ENCODE results near the gene RLN3. TPM values are rescaled to one million over a fixed set of nuclear protein-coding genes. Genes with fewer than 3 reads are reported as not detected.

The RLN3 gene
- total RNA-seq, 1 donor from 2014 or later, result not detected

DNA sequence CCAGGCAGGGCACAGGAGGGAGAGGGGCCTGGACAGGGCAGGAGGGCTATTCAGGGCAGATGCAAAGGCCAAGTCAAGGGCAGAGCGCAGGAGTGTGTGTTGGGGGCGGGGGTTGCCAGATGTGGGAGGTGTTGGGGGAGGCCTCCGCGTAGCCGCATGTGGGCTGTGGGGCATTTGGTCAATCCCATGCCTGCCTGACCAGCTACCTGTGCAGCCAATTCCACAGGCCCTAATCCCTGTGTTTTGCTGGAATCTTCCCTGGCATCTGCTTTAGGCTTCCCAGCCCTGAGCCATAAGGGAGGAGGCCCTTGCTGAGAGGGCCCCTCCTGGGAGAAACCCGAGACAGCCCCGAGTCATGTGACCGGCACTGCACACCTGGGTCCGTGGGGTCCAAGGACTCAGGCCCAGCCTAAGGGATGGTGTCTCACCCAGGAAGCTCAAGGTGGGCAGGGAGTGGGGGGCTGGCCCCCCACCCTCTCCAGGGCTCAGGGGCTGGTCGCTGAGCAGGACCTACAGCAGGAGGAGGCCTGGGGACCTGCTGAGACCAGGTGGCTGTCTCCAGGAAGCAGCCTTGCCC, 42.1 kb upstream of the RLN3 start:
- Mint-ChIP-seq H3K27me3 (ENCODE audit: low read depth) (no peaks in the 10 kb centered on the region), H3K27ac (peak overlapping the region; percentile 95), H3K36me3 (ENCODE audit: low read depth) (peaks cover 18% of the 10 kb centered on the region), H3K9me3 (no peaks in the 10 kb centered on the region), H3K4me1 (ENCODE audit: low read depth) (peaks cover 31% of the 10 kb centered on the region), H3K4me3 (ENCODE audit: low read depth) (peak overlapping the region; percentile 24)
- no peak for DNase-seq (ENCODE audit: low spot score)
- intact Hi-C loops (cut with micrococcal nuclease), result loop anchor here (1.0 kb wide), 2 partner anchors 20 to 46 kb away; partner anchors contain the start of gene RFX1

DNA sequence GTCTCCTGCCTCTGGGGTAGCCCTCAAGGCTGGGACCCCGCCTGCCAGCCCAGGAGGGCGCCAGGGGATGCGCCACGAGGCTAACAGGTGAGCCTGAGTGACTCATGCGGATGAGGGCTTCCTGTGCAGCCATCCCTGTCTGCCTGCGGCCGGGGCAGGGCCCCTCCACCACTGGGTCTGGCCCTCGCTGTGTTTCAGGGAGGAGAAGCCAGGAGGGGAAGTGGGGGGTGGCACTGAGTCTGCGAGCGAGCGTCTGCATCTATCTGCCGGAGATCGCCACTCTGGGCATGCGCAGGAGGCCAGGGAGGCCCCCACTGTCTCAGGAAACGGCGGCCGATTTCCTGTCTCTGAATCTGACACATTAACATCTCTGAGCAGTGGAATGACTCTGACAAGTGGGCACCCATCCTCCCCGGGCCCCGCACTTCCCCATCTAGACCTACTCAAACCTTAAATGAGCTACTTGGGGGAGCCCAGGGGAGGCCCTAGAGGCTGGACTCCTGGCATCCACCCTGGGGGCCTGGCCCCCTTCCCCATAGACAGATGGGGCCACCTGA, 41.5 kb upstream of the RLN3 start:
- H3K36me3 Mint-ChIP-seq (ENCODE audit: low read depth), result peaks cover 23% of the 10 kb centered on the region
- peak overlapping the region; percentile 60 for H3K4me3 Mint-ChIP-seq (ENCODE audit: low read depth)
- peak; percentile 98 for DNase-seq (ENCODE audit: low spot score)
- H3K4me1 Mint-ChIP-seq (ENCODE audit: low read depth), result peaks cover 33% of the 10 kb centered on the region
- intact Hi-C loops (cut with micrococcal nuclease), result loop anchor here (1.0 kb wide), 2 partner anchors 20 to 46 kb away; partner anchors contain the start of gene RFX1
- H3K27me3 Mint-ChIP-seq (ENCODE audit: low read depth), result no peaks in the 10 kb centered on the region
- no peaks in the 10 kb centered on the region for H3K9me3 Mint-ChIP-seq
- H3K27ac Mint-ChIP-seq, result peak overlapping the region; percentile 95

DNA sequence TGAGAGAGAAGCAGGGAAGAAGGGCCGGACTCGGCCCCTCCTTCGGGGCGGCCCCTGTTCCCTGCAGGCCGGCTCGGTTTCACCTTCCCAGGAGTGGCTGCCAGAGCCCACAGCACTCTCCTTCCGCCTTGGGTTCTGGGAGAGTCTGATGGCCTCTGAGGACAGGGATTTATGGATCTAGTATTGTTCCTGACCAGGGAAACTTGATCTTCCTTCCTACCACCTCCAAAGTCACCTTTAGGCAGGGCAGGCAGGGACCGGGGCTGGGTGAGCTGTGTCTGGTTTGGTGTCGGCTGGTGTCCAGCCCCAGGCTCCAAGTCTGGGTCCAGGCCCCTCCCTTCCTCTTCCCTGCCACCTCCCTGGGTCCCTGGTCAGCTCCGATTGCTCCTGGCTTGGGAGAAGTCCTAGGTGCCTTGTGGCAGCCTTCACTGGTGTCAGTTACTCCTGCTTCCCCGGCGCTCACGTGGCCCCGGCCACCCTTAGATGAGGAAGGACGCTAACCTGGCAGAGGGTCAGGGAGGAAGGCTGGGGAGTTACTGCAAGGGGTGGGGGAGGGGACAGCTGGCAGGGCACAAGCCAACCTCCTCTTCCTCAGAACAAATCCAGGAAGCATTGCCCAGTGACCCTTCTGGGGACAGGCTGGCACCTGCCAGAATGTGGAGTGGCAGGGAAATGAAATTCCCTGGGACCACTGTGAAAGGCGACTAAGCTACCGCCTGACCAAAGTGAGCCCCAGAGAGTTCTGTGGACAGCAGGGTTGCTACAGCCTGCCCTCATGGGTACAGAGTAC, 40.7 kb upstream of the RLN3 start:
- H3K27me3 Mint-ChIP-seq (ENCODE audit: low read depth), result no peaks in the 10 kb centered on the region
- intact Hi-C loops (cut with micrococcal nuclease), result no loop called here
- peaks cover 23% of the 10 kb centered on the region for H3K36me3 Mint-ChIP-seq (ENCODE audit: low read depth)
- H3K4me1 Mint-ChIP-seq (ENCODE audit: low read depth), result peaks cover 28% of the 10 kb centered on the region
- peak overlapping the region; percentile 95 for H3K27ac Mint-ChIP-seq
- no peak for DNase-seq (ENCODE audit: low spot score)
- no peaks in the 10 kb centered on the region for H3K9me3 Mint-ChIP-seq
- peak overlapping the region; percentile 60 for H3K4me3 Mint-ChIP-seq (ENCODE audit: low read depth)

DNA sequence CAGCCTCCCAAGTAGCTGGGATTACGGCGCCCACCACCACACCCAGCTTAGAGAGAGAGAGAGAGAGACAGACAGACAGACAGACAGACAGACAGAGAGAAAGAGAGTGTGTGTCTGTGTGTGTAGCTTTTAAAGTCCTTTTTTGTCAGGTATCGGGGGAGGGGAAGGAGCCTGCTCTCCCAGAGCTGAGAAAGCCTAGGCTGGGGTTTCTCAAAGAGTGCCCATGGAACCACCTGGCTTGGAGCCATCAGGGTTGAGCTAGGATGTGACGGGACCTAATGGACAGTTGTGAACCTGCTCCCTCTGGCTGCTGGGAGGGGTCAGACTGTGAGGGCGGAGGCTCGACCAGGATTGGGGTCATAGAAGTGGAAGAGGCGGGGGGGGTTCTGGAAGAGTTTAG, 38.5 kb upstream of the RLN3 start:
- intact Hi-C loops (cut with micrococcal nuclease), result no loop called here
- no peaks in the 10 kb centered on the region for H3K9me3 Mint-ChIP-seq
- peak overlapping the region; percentile 7 for H3K27ac Mint-ChIP-seq
- H3K4me1 Mint-ChIP-seq (ENCODE audit: low read depth), result peaks cover 28% of the 10 kb centered on the region
- DNase-seq (ENCODE audit: low spot score), result no peak
- no peak overlapping the region for H3K4me3 Mint-ChIP-seq (ENCODE audit: low read depth)
- H3K27me3 Mint-ChIP-seq (ENCODE audit: low read depth), result no peaks in the 10 kb centered on the region
- peaks cover 23% of the 10 kb centered on the region for H3K36me3 Mint-ChIP-seq (ENCODE audit: low read depth)

DNA sequence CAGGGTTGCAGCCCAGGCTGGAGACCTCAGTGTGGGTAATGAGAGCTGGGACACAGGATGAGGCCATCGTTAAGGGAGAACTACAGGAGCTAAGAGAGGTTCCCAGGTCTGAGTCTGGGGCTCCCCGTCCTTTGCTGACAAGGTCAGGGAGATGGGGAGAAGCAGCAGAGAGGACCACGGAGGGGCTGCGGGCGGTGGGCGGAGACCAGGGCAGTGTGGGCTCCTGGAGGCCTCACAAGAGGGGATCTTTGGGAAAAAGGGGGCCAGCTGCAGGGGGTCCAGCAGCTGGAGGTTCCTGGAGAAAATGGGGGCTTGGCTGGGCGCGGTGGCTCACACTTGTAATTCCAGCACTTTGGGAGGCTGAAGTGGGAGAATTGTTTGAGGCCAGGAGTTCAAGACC, 37.9 kb upstream of the RLN3 start:
- Mint-ChIP-seq H3K4me3 (ENCODE audit: low read depth) (no peak overlapping the region), H3K27me3 (ENCODE audit: low read depth) (no peaks in the 10 kb centered on the region), H3K4me1 (ENCODE audit: low read depth) (peaks cover 28% of the 10 kb centered on the region), H3K9me3 (no peaks in the 10 kb centered on the region), H3K36me3 (ENCODE audit: low read depth) (peaks cover 23% of the 10 kb centered on the region), H3K27ac (no peak overlapping the region)
- DNase-seq (ENCODE audit: low spot score), result no peak
- intact Hi-C loops (cut with micrococcal nuclease), result no loop called here

DNA sequence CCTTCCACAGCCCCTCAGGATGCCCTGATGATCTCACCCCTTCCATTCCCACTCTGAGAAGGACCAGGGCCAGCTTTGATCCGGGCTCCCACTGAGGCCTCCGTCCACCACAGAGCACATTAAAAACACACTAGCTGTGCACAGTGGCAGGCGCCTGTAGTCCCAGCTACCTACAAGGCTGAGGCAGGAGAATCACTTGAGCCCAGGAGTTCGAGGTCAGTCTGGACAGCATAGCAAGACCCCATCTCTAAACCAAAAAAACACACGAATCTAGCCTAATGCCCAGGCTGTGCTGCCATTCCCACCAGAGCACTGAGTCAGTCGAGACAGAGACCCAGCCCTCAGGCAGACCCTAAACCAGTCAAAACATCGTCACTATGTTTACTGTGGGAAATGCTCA, 35.9 kb upstream of the RLN3 start:
- H3K36me3 Mint-ChIP-seq (ENCODE audit: low read depth), result peaks cover 23% of the 10 kb centered on the region
- intact Hi-C loops (cut with micrococcal nuclease), result no loop called here
- no peak for DNase-seq (ENCODE audit: low spot score)
- H3K4me1 Mint-ChIP-seq (ENCODE audit: low read depth), result peaks cover 18% of the 10 kb centered on the region
- no peaks in the 10 kb centered on the region for H3K27me3 Mint-ChIP-seq (ENCODE audit: low read depth)
- no peaks in the 10 kb centered on the region for H3K9me3 Mint-ChIP-seq
- no peak overlapping the region for H3K4me3 Mint-ChIP-seq (ENCODE audit: low read depth)
- no peak overlapping the region for H3K27ac Mint-ChIP-seq

DNA sequence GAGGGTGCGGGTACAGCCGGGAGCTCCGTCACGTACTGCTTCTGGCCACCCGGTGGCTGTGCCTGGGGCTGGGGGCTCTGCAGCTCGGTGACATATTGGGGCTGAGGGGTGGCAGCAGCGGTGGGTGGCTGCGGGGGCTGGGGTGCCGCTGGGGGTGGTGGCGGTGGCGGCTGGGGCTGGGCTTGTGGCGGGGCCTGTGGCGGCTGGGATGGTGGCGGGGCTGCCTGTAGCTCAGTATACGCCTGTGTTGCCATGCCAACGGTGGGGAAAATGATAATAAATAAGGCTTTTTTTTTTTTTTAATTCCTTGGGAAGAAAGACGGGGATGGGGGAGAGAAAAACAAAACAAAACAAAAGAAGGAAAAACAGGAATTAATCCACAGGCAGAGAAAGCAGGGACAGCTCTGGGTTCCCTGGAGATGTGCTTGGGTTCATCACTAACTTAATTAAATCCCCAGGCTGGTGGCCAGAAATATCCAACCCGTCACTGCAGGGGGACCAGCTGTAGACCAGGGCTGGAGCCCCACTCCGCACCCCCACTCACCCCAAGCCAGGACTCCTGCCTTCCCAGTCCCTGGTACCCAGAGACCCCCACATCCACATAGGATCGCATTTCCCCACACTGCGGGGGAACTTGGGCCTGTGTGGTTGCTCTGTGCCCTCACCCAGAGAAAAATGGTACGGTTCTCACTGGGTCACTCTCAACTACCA, 34.2 kb upstream of the RLN3 start:
- Mint-ChIP-seq H3K27ac (no peak overlapping the region), H3K36me3 (ENCODE audit: low read depth) (peaks cover 31% of the 10 kb centered on the region), H3K4me3 (ENCODE audit: low read depth) (no peak overlapping the region), H3K4me1 (ENCODE audit: low read depth) (peaks cover 11% of the 10 kb centered on the region), H3K9me3 (peaks cover 2% of the 10 kb centered on the region), H3K27me3 (ENCODE audit: low read depth) (no peaks in the 10 kb centered on the region)
- no peak for DNase-seq (ENCODE audit: low spot score)
- intact Hi-C loops (cut with micrococcal nuclease), result no loop called here

DNA sequence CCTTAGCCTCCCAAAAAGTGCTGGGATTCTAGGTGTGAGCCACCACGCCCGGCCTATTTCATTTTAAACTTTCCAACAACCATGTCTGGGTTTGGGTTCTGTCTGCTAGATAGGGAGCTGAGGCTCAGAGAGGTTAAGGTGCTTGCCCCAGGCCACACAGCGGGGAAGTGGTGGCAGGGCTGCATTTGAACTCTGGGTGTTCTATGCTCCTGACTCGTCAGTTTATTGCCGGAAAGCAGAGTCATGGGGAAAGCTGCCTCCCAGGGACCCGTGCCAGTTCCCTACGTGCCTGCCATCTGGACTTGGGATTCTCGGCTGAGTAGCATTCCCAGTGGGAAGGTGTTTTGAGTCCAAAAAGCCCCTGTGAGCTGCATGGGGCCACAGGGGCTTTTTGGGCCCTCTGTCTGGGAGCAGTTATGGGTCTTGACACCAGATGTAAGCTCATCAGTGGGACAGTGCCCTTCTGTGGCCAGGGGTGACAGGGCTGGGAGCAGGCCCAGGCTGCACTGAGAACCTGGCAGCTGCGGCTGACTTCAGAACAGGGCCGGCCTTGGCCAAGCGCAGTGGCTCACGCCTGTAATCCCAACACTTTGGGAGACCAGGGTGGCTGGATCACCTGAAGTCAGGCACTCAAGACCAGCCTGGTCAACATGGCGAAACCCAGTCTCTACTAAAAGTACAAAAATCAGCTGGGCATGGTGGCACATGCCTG, 32.8 kb upstream of the RLN3 start:
- H3K27ac Mint-ChIP-seq, result no peak overlapping the region
- no peak for DNase-seq (ENCODE audit: low spot score)
- intact Hi-C loops (cut with micrococcal nuclease), result no loop called here
- H3K4me3 Mint-ChIP-seq (ENCODE audit: low read depth), result no peak overlapping the region
- peaks cover 29% of the 10 kb centered on the region for H3K36me3 Mint-ChIP-seq (ENCODE audit: low read depth)
- H3K27me3 Mint-ChIP-seq (ENCODE audit: low read depth), result no peaks in the 10 kb centered on the region
- H3K9me3 Mint-ChIP-seq, result peaks cover 8% of the 10 kb centered on the region
- H3K4me1 Mint-ChIP-seq (ENCODE audit: low read depth), result peaks cover 2% of the 10 kb centered on the region

DNA sequence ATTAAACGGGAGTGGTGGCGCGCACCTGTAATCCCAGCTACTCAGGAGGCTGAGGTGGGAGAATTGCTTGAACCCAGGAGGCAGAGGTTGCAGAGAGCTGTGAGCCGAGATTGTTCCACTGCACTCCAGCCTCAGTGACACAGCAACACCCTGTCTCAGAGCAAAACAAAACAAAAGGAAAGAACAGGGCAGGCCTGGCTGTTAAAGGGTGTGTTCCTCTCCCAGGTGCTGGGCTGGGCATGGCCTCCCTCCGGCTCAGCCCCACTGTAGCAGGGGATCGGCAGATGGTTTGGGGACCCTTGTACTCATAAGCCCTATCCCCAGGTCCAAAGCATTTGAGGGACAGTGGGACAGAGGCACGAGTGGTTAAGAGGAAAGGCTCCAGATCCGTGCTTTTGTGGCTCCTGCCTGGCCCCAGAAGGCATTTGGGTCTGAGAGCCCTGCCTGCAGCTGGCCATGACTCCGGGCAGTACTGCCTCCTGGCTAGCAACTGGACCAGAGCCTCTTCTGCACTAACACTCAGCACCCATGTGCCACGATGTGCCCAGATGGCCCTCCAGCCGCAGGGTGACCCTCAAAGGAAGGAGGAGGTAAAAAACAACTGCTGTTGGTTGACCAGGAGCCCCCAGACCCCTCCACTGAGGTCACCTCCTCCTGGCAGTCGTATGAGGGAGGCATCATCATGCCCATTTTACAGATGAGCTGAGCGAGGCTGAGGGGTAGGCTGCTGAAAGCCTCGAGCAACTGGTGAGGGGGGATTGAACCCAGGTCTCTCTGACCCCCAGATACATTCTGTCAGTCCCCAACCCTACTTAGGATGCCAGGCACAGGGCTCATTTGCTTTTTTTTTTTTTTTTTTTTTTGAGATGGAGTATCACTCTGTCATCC, 31.8 kb upstream of the RLN3 start:
- intact Hi-C loops (cut with micrococcal nuclease), result no loop called here
- peaks cover 3% of the 10 kb centered on the region for H3K4me1 Mint-ChIP-seq (ENCODE audit: low read depth)
- H3K4me3 Mint-ChIP-seq (ENCODE audit: low read depth), result no peak overlapping the region
- no peak for DNase-seq (ENCODE audit: low spot score)
- H3K27ac Mint-ChIP-seq, result no peak overlapping the region
- no peaks in the 10 kb centered on the region for H3K27me3 Mint-ChIP-seq (ENCODE audit: low read depth)
- peaks cover 8% of the 10 kb centered on the region for H3K9me3 Mint-ChIP-seq
- peaks cover 25% of the 10 kb centered on the region for H3K36me3 Mint-ChIP-seq (ENCODE audit: low read depth)

DNA sequence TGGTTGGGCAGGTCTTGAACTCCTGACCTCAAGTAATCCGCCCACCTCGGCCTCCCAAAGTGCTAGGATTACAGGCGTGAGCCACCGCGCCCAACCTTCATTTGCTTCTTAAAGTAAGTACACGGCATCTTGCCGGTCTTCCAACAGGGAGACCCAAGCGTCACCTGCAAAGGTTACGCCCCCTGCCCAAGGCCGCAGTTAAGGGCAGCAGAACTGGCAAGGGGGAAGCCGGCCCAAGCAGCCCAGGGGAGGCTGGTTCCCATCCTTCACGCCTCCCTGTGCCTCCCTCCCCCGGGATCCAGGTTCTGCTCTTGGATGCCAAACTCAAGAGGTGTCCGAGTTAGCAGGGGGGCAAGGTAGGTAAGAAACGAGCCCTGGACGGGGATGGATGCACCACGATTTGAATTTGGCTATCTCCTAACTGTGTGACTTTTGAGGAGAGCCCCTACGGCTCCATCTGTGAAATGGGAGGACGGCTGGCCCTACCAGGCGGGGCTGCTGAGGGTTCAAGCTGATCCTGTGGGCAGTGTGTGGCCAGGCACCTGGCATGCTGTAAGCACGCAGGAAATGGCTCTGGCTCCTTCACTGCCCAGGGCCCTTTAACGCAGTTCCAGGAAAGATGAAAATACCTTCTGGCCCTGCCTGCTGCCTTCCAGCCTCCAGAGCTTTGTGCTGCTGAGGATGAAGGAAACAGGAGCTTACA, 30.9 kb upstream of the RLN3 start:
- Mint-ChIP-seq H3K27me3 (ENCODE audit: low read depth) (no peaks in the 10 kb centered on the region), H3K9me3 (peaks cover 8% of the 10 kb centered on the region), H3K27ac (no peak overlapping the region), H3K4me3 (ENCODE audit: low read depth) (no peak overlapping the region), H3K4me1 (ENCODE audit: low read depth) (peaks cover 6% of the 10 kb centered on the region), H3K36me3 (ENCODE audit: low read depth) (peaks cover 25% of the 10 kb centered on the region)
- intact Hi-C loops (cut with micrococcal nuclease), result no loop called here
- no peak for DNase-seq (ENCODE audit: low spot score)

DNA sequence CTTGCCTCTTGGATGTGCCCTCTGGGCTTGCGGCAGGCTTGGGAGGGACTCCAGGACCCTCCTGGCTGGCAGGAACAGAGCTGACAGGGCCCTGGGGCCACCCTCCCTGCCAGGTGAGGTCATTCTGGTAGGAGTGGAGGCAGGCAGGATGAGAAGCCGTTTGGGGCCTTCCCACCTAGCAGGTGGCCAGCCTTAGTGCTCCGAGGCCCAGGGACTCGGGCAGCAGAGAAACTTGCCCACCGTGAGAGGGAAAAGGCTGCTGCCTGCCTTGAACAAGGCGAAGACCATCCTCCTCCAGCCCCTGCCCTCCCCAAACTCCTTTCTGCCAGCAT, 30.4 kb upstream of the RLN3 start:
- H3K9me3 Mint-ChIP-seq, result peaks cover 8% of the 10 kb centered on the region
- no peak overlapping the region for H3K27ac Mint-ChIP-seq
- peaks cover 11% of the 10 kb centered on the region for H3K4me1 Mint-ChIP-seq (ENCODE audit: low read depth)
- DNase-seq (ENCODE audit: low spot score), result no peak
- H3K27me3 Mint-ChIP-seq (ENCODE audit: low read depth), result no peaks in the 10 kb centered on the region
- intact Hi-C loops (cut with micrococcal nuclease), result no loop called here
- H3K36me3 Mint-ChIP-seq (ENCODE audit: low read depth), result peaks cover 25% of the 10 kb centered on the region
- H3K4me3 Mint-ChIP-seq (ENCODE audit: low read depth), result no peak overlapping the region

Data from activated T-helper 2 cell treated with anti-CD3 and anti-CD28 coated beads, Interferon-gamma antibody, Interleukin-2, Interleukin-4, amounts not matched to agents 10 μg/mL and 5 μg/mL and 100 μg/mL, durations not matched to agents 14 hours and 24 hours and 36 hours (primary cell).